ENCODE data around the gene TREX2.

Gene TREX2

GRCh38 chrX:153475271-153475670, 29.4 kb upstream of the TREX2 start:
- no peak for DNase-seq

DNA sequence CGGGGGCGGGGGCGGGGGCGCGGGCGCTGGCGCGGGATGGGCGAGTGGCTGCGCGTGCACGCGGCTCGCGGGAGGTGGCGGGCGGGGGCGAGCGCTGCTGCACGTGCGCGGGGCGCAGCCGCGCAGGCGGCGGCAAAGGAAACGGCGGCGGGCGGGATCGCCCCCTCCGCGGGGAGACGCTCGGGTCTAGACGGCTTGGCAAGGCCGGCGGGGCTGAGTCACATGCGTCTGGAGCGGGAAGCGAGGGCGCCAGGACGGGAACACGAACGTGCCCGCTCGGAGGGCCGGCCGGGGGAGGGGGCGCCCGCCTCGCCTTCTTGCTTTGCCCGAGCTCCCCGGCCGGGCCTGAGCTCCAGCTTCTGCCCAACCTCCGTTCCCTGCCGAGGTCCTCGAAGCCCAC, 28.9 kb upstream of the TREX2 start:
- DNase-seq: no peak

DNA sequence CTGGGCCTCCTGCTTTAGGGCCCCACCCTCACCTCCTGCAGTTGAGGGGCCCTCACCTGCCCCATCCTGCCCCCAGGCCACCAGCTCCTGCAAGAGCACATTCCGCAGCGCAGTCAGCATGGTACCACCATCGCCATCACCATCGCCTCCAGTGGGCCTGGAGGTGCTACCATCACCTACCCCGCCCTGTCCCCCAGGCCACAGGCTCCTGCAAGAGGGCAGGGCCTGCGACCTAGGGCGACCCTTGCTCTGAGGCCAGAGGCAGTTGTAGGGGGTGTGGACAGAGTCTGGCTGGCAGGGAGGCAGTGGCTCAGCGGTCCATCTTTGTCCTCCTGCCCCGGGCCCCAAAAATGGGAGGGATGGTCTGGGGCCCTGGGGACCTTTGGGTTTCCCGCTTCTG, 28.4 kb upstream of the TREX2 start:
- no peak for DNase-seq

DNA sequence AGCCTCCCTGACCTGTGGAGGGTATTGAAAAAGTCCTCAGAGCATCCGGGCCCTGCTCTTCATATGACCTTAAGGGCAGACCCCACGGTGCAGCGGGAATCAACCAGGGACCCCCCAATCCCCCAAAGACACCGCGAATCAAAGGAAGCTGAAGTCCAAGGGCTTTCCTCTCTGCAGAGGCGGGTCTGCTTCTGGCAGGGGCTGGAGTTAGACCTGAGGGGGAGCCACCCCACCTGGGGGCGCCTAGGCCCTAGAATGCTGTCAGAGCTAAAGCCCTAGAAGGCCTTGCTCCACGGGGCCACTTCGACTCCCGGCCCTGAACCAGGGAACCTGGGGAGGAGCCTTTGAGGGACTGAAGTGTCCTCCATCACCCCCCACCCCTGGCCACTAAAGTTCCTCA, 27.3 kb upstream of the TREX2 start:
- no peak for DNase-seq

- DNase-seq: no peak
Measured at GRCh38 chrX:153471663-153472280, 25.9 kb upstream of the TREX2 start.

DNA sequence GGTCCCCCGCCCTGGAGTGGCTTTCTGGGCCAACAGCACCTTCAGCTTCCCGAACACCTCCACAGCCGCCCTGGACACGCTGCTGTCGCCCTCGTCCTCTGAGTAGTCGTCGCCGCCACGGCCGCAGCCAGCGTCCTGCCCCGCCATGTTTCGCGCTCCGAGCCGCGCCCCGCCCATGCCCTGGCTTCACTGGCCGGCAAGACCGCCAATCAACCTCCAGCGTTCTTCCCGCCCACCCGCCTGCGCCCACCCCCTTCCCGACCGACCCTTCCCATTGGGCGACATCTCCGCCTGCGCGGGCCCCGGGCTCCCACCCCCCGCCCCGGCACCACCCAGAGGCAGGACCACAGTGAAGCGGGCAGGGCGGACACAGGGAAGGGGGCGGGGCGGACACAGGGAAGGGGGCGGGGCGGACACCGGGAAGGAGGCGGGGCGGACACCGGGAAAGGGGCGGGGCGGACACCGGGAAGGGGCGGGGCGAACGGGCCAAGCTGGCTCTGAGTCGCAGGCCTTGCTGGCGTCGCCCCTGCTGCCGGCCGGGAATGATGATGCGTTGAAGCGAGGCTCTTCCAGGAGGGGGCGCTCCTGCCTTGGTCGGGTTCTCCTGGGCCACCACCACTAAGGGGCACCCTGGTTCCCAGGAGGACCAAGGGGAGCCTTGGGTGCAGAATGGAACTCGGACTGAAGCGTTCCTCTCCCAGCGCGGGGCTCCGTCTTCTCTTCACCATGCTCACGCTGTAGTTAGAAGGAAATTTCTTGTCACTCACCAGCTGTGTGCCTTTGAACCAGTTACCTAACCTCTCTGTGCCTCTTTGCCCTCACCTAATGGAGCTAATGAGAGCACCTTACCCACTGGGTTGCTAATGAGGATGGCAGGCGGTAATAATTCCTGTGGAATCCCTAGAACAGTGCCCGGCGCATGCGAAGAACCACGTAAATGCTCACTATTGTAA, 24.8 kb upstream of the TREX2 start, which contains the start of gene HAUS7:
HAUS7 (minus strand) TSS at position 166 of the 953 bp plus-strand sequence; CDS start at position 147, 19 bp downstream.
- peak; percentile 70 for DNase-seq

DNA sequence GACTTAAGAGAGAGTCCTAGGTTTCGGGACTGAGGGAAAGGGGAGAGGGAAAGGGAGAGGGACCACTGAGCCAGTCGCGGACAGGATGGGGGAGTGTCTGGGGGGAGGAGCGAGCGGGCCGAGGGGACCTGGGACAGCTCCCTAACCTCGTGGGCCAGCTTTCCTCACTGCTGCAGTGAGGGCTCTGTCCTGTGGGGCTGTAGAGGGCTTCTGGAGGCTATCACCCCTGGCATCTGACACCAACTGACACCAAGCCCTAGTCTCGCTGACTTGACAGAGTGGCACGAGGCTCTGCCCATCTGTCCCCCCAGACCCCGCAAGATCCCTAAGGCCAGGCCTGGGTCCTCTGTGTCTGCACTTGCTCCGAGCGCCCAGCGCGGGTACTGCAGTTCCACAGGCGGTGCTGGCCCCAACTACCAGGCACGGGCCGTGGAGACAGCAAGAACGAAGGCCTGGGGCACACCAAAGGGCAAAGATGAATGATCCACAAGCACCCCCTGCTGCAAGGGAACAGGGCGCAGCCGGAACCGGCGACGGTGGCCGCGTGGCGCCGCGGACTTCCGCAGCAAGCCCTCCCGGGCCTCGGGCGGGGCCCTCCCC, 24.1 kb upstream of the TREX2 start:
- peak; percentile 4 for DNase-seq

DNA sequence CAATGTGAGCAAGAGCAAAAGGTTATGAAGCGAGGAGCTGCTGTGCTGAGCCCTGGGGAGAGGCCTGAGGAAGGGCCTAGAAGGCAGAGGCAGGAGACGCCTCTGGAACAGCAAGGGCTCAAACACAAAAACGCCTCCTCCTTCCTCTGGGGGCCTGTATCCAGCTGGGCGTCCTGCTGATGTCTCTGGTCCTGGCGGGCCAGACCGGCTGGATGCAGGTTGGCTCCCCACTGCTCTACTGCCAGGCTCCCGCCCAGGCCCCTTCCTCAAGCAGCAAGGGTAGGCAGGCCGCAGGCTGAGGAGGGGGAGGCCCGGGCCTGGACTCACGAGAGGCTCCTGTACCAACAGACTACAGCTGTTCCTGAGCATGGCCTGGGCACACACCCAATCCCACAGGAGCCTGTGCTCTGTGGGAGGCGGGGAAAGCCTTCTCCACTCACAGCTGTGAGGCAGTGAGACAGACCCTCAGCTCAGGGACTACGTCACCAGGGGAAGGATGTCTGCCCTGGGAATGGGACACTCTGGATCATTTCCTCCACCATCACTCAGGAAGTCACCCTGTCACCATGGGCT, 22.2 kb upstream of the TREX2 start:
- no peak for DNase-seq

GRCh38 chrX:153465691-153466380, 20.0 kb upstream of the TREX2 start:
- DNase-seq: no peak

DNA sequence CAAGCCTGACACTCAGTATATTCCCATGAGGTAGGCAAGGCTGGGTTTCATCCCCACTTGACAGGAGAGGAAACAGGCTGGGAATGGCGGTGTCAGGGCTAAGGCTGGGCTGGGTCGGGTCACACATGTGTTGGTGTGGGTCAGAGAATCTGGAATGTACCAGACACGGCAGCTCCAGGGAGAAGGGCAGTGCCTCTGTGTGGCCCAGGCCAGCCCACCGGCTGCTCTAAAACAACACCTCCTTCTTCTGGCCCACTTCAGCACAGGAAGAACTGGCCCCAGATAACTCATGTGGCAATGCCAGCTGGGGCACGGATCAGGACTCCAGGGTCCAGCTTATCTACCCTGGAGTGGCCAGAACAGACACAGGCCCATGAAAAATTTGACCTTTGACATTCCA, 18.3 kb upstream of the TREX2 start:
- DNase-seq: no peak

GRCh38 chrX:153463556-153463955, 17.7 kb upstream of the TREX2 start:
- no peak for DNase-seq

DNA sequence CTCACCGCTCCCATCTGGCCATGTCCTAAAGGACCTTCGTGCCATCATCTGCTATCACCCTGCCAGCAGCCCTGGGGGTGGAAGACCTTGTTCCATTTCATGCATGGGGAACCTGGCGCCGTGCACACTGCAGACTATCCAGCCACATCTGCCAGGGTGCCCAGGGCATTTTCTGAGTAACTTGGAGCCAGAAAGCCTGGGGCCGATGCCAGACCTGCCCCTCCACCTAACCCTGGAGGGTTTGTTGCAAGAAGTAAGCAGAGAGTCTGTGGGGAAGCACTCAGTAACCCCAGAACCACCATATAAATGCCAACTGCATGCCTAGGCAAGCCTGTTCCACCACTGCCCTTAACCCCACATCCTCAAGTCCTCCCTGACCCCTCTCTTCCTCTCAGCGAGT, 17.2 kb upstream of the TREX2 start:
- no peak for DNase-seq

DNA sequence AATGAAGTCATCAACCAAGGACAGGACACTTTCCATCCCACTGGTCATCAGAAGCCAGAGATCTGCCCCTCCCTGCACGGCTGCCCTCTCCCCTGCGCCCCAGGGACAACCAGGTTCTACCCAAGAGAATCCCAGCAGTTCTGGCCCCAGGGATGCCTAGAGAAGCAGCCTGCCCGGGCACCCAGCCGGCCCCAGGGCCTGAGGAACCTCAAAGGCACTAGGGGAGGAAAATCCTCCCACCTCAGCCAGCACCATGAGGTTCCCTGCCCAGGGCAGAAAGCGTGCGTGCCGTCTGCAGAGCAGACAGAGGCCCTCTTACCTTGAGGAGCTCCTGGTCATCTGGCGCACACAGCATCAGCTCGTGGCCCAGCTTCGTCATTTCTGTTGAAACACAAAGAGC, 16.4 kb upstream of the TREX2 start:
- no peak for DNase-seq

DNA sequence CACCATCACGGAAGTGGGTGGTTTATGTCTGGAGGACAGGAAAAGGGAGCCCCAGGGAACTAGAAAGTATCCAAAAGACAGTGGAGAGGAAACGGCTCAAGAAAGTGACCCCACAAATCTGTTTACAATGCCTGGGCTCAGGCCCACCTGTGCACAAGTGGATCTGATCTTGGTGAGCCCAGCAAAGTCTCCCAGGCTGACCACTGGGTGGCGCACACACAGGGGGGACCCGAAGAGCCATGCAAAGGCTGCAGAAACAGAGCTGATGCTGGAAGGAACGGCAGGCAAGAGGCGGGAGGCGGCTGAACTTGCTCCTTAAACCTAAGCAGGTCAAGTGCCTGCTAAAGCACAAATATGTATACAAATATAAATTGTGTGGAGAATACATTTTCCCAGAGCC, 15.0 kb upstream of the TREX2 start:
- no peak for DNase-seq

- DNase-seq: no peak
Measured at GRCh38 chrX:153459986-153460385, 14.1 kb upstream of the TREX2 start.

DNA sequence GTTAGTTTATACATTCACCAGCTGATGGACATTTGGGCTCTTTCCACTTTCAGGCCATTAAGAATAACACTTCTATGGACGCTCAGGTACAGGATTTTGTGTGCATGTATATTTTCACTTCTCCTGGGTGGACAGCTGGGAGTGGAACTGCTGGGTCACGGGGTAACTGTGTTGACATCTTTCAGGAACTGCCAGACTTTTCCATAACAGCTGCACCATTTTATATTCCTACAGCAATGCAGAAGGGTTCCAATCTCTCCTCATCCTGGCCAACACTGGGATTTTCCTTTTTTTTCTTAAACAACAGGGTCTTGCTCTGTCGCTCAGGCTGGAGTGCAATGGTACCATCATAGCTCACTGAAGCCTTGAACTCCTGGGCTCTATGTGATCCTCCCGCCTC, 12.6 kb upstream of the TREX2 start:
- no peak for DNase-seq

DNA sequence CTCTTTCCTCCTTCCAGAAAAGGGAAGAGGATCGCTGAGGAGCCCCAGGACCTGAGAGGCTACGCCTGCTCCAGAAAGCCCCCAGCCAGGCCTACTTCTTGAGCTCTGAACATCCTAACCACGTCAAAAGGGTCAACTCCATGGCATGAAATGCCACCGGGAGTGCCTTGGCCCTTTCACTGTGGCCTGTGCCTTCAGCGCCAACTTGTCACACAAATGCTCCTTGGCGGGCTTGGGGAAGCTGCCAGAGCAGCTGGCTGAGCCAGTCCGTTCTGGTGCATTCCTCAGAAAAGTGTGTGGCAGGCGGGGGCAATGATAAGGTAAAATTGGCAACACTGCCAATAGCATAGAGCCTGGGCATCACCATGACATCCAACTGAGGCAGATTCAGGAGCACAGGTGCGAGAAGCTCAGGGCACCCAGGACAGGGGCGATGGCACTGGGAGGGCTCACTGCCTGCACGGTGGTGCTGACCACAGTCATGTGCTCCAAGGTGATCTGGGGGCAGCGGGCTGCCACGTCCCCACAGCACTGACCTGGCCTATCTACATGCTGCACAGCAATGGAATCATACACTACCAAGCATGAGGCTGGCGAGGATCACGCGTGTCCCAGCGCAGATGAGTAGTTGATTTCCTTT, 12.1 kb upstream of the TREX2 start:
- no peak for DNase-seq

- DNase-seq: no peak
Measured at GRCh38 chrX:153457136-153457825, 11.4 kb upstream of the TREX2 start.

DNA sequence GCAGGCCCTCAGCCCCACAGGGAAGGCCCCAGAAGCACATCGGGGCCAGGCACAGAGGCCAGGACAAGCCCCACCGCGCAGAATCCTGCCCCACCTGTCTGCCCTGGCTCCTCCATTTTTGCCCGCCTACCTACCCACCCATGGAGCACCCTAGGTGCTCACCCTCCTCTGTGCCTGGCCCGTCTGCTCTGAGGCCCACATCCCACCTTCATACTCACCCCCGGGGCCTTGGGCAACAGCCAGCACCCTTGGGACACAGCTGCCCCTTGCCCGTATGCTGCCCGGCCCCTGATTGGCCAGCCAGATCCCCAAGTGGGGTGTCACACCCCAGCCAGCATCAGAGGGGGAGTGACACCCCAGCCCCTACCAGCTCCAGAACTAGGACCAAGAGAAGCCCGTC, 10.8 kb upstream of the TREX2 start:
- no peak for DNase-seq

- DNase-seq: no peak
Measured at GRCh38 chrX:153456161-153456560, 10.3 kb upstream of the TREX2 start.

DNA sequence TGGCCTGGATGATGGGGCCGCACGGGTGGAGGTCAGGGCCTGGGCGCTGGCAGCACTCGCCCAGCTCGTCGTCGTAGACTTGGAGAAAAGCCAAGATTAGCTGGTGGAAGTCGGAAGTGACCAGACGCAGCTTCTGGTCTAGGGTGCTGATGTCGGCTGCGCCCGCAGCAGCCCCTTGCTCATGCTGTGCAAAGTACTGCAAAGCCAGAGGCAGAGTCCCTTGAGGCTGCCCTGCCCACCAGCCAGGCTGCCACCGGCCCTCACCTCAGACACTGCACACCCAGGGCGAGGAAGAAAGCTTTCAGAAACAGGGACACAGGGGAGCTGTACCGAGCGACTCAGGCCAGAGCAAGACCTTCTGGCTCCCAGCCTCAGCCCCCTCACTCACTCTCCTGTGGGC, 9.7 kb upstream of the TREX2 start:
- no peak for DNase-seq

Measured in GF-D8 (cell line).